ENCODE results near the gene TSEN15. TPM values are rescaled to one million over a fixed set of nuclear protein-coding genes. Genes with fewer than 3 reads are reported as not detected.
A peak's percentile ranks its signal among the peaks of the same experiment; 100 is the strongest.

Gene TSEN15
- 10 to 100 TPM; 24.8 to 29.7 TPM for total RNA-seq

GRCh38 chr1:184051485-184052193 lies at the start of gene TSEN15:
TSS of gene TSEN15 (plus strand) at chr1:184051730. CDS start at chr1:184051756, 26 bp downstream.
- Histone ChIP-seq H3K9me3 (no peaks in the 10 kb centered on the region), H3K36me3 (no peaks in the 10 kb centered on the region), H3K27ac (peak within 1 kb of the TSS; percentile 61 to 85), H3K4me1 (ENCODE audit: control insufficient read depth in 1 of 2, low read depth in 2 of 2) (peaks cover 9 to 28% of the 10 kb centered on the region in 2 donors), H3K4me3 (peak within 1 kb of the TSS; percentile 90), H3K27me3 (replicated peaks; ENCODE audit: insufficient read depth) (no peaks in the 10 kb centered on the region)
- TF ChIP-seq CTCF (IDR thresholded peaks at IDR 0.05): no peak
- ATAC-seq (ENCODE audit: insufficient number of reproducible peaks, low FRiP score, low read depth) (peak; percentile 78), DNase-seq (ENCODE audit: low spot score) (no peak)

DNA sequence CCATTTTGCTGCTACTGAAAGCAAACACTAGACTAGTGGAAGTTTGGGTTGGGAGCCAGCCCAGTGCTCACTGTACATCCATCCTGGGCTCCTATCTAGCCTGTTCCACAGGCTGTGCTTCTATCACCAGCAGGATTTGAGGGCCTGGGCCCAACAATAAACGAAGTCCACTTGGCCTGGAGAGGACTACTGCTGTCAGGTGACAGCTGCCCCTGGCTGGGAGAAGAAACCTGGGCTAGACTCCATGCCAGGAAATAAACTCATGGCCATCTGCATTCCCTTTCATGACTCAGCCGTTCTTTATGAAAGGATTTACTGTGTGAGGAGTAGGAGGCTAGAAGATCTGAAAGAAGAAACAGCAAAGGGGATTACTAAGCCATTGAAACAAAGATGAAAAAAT lies 49.5 kb upstream of the TSEN15 start:
- DNase-seq (ENCODE audit: low spot score): no peak
- no peak for TF ChIP-seq CTCF (IDR thresholded peaks at IDR 0.05)
- no peak overlapping the region for H3K27ac ChIP-seq
- H3K4me3 ChIP-seq: no peak overlapping the region
- no peaks in the 10 kb centered on the region for H3K27me3 ChIP-seq (replicated peaks; ENCODE audit: insufficient read depth)
- no peaks in the 10 kb centered on the region for H3K36me3 ChIP-seq
- no peak for ATAC-seq (ENCODE audit: insufficient number of reproducible peaks, low FRiP score, low read depth)
- no peaks in the 10 kb centered on the region for H3K4me1 ChIP-seq (ENCODE audit: control insufficient read depth in 1 of 2, low read depth in 2 of 2)
- no peaks in the 10 kb centered on the region for H3K9me3 ChIP-seq

GRCh38 chr1:184004935-184005334 lies 46.6 kb upstream of the TSEN15 start:
- no peaks in the 10 kb centered on the region for H3K9me3 ChIP-seq
- H3K4me3 ChIP-seq: no peak overlapping the region
- no peaks in the 10 kb centered on the region for H3K4me1 ChIP-seq (ENCODE audit: control insufficient read depth in 1 of 2, low read depth in 2 of 2)
- ATAC-seq (ENCODE audit: insufficient number of reproducible peaks, low FRiP score, low read depth) (no peak), DNase-seq (ENCODE audit: low spot score) (no peak)
- no peak overlapping the region for H3K27ac ChIP-seq
- TF ChIP-seq CTCF (IDR thresholded peaks at IDR 0.05): no peak
- no peaks in the 10 kb centered on the region for H3K36me3 ChIP-seq
- no peaks in the 10 kb centered on the region for H3K27me3 ChIP-seq (replicated peaks; ENCODE audit: insufficient read depth)

DNA sequence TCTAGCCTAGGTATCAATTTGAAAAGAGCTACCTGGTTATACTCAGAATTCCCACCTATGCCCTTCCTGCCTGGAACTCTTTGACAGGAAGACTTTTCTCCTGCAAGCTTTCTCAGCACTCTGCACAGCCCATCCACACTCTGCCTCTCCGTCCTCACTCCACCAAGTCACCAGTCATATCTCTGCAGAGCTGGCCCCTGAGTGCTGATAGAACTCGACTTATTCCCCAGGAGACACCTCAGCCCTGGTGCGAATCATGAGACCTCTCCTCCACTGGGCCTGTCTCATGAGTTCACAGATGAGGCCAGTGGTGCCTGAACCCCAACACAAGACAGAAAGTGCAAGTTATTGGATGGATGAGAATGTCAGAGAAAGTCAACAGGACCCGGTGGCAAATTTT lies 46.0 kb upstream of the TSEN15 start:
- Histone ChIP-seq H3K9me3 (no peaks in the 10 kb centered on the region), H3K4me1 (ENCODE audit: control insufficient read depth in 1 of 2, low read depth in 2 of 2) (no peaks in the 10 kb centered on the region), H3K27ac (no peak overlapping the region), H3K27me3 (replicated peaks; ENCODE audit: insufficient read depth) (no peaks in the 10 kb centered on the region), H3K4me3 (no peak overlapping the region), H3K36me3 (no peaks in the 10 kb centered on the region)
- DNase-seq (ENCODE audit: low spot score): no peak
- TF ChIP-seq CTCF (IDR thresholded peaks at IDR 0.05): no peak
- ATAC-seq (ENCODE audit: insufficient number of reproducible peaks, low FRiP score, low read depth): no peak

DNA sequence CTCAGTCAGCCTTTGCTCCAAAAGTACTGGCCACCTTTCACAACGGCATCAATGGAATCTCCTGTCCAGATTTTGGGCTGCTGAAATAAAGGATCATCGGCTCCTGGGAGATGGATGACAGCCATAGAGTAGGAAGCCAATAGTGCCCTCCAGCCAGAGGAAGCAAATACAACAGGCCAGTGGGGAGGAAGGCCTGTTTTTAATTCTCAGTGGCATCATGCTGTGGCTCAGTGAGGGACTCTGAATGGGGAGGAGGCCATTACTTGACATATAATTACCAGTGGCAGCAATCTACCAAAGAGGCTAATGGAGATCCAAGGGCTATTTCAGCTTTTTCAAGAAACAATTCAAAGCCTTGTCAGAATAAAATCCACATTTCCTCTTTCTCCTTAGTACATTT lies 40.7 kb upstream of the TSEN15 start:
- Histone ChIP-seq H3K36me3 (no peaks in the 10 kb centered on the region), H3K9me3 (no peaks in the 10 kb centered on the region), H3K4me3 (no peak overlapping the region), H3K27ac (no peak overlapping the region), H3K4me1 (ENCODE audit: control insufficient read depth in 1 of 2, low read depth in 2 of 2) (no peaks in the 10 kb centered on the region), H3K27me3 (replicated peaks; ENCODE audit: insufficient read depth) (no peaks in the 10 kb centered on the region)
- no peak for TF ChIP-seq CTCF (IDR thresholded peaks at IDR 0.05)
- no peak for DNase-seq (ENCODE audit: low spot score)
- ATAC-seq (ENCODE audit: insufficient number of reproducible peaks, low FRiP score, low read depth): no peak
